T-helper 2 cell (primary cell): ENCODE results near the gene CLASRP.
A peak's percentile ranks its signal among the peaks of the same experiment; 100 is the strongest.
"Not testable (repeated sequence)": the region's sequence is repeated elsewhere in the genome, so short reads cannot be mapped to it uniquely, and the experiment has no call there.

Experiments
- DNase-seq, 5 experiments: peaks; one replicate each; pipeline versions ENCODE4 v3.0.0 to v3.0.0-alpha.2; 2012 to 2022

Gene CLASRP

DNA sequence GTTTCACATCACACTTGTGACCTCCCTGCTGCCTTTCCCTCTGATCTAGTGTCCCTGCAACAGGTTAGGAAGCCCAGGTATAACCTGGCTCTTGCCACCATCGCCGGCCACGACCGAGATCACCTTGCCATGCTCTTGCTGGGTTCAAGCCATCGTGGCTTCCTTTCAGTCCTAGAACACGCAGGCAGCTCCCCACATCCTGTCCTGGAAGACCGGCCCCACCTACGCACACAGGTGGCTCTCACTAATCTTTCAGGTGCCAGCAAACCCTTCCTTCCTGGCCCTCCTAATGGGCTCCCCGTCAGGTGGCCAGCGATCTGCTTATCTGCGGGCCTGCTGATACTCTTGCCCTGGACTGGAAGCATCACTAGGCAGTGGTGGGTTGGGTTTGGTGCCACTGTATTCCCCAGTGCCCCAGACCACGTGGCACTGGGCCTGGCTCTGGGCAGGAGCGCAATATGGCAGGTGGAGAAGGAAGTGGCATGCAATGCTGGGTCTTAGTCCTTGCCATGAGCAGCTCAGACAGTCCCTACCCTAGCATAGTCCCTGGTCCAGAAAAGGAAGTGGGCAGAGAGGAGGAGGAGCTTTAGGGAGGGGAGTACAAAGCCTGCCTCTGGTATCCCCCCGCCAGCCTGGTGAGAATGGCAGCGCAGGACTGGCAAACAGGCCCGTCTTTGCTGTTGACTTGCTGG lies 66.0 kb downstream of the CLASRP start:
- no peak for DNase-seq

DNA sequence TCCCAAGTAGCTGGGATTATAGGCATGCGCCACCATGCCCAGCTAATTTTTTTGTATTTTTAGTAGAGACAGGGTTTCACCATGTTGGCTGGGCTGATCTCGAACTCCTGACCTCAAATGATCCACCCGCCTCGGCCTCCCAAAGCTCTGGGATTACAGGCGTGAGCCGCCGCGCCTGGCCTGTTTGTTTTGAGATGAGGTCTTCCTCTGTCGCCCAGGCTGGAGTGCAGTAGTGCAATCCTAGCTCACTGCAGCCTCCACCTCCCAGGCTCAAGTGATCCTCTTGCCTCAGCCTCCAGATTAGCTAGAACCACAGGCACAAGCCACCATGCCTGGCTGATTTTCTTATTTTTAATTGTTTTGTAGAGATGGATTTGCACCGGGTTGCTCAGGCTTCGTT lies 67.5 kb downstream of the CLASRP start:
- DNase-seq: not testable (repeated sequence)

DNA sequence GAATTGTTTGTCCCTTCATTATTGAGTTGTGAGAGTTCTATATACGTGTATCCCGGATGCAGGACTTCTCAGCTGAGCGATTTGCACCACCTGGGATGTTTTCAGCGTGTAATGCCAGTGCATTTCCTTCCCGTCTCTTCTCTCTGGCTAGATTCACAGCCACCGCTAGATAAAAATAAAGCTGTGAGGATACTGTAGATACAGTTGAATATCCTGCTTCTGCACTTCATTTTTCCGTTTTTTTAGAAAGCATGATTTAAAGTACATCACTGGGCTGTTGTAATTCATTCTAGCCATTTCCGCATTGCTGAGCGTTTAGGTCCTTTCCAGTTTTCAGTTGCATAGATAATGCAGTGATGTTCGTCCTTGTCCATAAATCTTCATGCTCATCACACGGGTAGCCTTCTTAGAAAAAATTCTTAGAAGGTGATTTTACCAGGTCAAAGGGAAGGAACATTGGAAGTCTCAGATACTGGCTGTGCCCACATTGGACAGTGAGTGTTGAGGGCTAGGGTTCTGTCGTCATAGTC lies 68.8 kb downstream of the CLASRP start:
- no peak for DNase-seq

DNA sequence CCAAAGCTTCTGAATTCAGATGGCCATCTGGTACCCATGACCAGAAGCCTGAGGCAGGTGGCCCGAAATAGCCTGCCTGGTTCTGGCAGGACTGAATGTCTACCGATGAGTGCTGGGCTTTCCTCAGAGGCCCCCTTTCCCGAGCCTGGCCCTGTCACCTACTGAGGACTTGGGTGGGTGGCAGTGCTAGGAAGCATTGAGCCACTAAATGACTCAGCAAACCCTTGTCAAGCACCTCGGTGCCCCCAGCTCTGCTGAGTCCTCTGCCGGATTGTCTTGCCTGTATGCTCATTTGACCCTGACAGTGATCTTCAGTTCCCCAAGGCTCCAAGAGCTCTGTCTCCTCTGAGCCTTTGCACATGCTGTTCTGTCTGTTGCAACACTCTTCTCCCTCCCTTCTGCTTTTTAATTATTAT lies 72.0 kb downstream of the CLASRP start:
- DNase-seq: no peak

DNA sequence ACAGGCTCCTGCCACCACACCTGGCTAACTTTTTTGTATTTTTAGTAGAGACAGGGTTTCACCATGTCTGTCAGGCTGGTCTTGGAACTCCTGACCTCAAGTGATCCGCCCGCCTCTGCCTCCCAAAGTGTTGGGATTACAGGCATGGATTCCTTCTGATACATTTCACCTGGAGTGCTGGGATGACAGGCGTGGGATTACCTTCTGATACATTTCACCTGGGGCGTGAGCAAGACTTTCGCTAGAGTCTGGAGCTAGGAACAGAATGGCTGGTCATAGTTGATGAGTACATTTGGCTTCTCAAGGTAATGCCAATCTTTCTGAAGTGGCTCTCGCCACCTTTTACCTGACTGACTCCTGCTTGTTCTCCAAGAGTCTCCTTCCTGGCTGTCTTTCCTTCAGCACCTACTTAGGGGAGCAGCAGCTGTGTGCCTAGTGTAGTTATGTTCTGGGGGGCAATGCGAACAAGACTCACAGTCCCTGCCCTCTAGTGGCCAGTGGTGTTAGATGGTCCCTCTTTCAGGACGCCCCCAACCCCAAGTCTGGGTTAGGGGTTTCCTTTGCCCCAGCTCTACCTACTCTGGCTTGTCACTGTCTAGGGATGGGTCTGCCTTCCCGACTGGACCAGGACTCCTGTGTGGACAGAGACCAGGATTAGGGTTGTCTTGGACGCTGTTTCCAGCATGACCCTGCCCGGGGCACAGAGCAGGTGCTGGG lies 73.4 kb downstream of the CLASRP start:
- DNase-seq: no peak

DNA sequence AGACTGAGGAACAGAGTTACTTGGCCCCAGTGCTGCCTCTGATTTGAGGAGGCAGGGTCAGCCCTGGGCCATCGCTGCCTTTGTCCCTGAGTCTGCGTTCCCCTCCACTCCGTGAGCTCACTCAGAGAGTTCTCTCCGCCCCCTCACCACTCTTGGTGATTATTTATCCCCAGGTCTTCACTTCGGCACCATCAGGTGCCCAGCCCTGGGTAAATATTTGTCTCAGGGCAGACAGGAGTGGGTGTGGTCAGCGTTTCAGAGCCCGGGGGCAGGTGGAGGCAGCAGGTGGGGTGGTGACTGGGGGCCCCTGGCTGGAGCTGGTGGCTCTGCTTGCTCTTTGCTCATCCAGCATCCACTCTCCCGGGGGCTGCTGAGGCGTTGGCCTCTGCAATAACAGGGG lies 74.8 kb downstream of the CLASRP start:
- DNase-seq: no peak

DNA sequence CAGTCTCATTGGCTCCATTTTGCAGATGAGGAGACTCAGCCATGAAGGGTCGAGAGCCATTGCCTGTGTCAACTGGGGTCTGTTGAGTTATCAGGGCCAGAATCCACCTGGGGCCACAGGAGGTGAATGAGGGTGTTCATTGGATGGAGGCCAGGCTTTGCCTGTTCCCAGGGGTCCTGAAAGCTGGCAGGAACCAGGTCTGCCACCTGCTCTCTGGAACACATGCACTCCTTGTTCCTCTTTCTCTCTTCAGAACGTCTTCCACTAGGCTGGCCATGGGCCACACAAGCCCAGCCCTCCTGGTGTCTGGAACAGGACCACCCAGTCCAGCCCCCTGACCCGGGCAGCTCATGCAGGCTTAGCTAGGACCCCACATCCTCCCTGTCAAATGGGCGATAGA lies 75.3 kb downstream of the CLASRP start:
- DNase-seq: no peak

DNA sequence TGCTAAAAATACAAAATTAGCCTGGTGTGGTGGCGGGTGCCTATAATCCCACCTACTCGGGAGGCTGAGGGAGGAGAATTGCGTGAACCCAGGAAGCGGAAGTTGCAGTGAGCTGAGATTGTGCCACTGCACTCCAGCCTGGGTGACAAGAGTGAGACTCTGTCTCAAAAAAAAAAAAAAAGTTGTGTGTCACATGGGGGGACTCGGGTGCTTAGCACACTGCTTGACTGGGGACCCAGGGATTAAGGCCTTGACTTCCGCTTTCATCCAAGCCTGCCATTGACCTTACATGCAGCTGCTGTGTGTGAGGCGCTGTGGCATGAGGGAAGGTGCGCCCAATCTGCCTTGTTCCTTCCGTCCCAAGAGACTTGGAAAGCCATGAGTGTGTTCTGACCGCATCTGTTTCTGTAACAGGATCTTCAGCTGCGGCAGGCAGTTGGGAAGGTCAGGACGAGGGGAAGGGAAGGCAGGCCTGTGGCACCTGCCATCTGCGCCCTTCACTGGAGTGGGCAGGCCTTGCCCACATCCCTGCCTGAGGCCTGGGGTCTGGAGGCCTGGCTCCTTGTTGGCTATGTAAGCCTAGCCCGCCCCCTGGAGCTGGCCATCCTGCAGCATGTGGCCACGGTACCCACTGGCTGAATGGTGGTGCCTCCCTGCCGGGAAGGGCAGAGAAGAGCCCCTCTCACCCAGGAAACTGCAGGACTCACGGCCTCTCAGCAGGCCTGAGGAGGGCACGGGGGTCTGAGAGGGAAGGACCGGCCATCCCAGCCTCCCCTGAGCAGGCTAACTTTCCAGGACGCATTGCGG lies 77.2 kb downstream of the CLASRP start:
- no peak for DNase-seq

DNA sequence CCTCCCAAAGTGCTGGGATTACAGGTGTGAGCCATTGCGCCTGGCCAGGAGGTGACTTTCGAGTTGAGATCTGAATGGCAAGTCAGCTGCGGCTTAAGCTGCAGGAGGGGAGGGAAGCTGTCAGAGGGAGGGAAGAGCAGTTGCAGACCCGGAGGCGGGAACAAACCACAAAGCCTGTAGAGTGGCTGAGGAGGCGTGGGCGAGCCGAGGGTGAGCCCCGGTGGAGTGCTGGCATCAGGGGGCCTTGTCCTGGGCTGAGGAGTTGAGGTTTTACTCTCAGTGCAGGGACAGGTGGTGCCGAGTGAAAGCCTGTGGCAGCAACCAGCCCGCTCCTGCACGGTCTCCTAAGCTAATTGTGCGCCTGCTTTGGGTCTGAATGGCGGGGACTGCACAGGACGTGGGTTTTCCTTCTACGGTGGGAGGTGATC lies 78.3 kb downstream of the CLASRP start:
- peak in 3 of 5 experiments; percentile 10 to 66 (median 35) for DNase-seq

DNA sequence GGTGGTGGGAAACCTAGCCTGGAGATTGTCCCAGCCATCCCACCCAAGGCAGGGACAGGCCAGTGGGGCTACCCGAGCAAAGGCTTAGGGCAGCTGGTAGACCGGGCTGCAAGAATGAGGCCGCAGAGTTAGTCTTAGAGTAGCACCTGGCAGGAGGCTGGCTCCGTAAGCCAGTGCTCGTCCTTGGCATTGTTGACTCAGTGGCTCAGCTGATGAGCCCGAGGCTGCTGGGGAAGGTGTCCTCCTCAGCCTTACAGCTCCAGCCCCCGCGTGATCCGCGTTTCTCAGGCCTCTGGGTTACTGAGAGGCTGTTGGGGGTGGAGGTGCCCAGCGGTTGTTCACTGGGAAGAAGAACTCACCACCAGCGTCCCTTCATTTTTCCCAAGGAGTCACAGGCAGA lies 78.8 kb downstream of the CLASRP start:
- DNase-seq: no peak

DNA sequence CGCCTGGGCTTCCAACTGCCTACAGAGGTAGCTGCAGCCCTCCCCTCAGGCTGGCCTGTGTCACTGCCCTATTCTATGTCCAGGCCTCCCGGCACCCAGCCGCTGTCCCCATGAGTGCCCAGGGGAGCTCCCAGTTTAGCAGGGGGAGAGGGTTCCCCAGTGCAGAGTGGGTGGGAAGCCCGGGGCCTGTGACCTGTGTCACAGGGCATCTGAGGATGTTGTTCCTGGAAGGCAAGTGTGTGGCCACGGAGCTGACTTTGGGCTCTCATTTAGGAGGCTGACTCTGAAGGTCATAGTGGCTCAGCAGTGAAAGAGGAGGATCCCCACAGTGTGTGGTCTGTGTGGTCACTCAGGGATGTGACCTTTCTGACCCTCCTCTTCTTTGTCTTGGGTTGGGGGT lies 79.3 kb downstream of the CLASRP start:
- DNase-seq: no peak

DNA sequence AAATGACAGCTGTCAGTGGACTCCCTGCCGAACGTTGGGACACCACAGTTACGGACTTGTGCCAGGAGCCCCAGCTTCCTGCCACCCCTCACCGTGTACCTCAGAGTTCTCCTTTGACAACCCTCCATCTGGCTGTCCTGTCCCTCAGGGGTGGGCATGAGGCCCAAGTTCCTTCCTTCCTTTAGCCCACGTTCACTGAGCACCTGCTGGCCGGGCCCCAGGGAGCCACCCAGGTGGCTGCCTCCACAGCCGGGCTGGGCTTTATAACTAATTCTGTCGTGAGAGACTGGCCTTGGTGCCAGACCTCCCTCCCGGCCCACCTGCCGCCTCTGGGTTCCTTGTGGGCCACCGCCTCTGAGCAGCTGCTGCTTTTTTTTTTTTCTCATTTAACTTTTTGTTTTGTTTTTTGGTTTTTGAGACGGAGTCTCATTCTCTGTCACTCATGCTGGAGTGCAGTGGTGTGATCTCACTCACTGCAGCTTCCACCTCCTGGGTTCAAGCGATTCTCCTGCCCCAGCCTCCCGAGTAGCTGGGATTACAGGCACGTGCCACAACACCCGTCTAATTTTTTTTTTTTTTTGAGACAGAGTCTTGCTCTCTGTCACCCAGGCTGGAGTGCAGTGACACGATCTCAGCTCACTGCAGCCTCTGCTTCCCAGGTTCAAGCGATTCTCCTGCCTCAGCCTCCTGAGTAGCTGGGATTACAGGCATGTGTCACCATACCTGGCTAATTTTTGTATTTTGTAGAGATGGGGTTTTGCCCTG lies 79.9 kb downstream of the CLASRP start:
- DNase-seq: not testable (repeated sequence)

DNA sequence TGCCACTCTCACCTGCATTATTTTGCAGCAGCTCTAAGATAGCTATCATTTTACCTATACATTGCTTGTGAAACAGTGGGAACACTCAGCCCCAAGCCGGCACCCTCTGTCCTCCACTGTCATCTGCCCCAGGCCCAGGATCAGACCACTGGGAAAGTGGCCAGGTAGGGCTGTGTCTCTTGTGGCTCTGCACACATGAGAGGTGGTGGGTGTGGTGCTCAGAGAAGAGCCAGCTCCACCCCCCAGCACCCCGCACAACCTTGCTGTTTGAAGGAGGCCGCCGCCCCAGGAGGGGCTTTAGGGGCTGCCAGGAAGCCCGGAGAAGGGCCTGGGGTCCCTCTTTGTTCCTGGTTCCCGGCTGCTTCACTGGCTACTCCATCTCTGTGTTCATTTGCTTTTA lies 80.7 kb downstream of the CLASRP start:
- no peak for DNase-seq
